ENCODE results near the gene RAF1.

DNA sequence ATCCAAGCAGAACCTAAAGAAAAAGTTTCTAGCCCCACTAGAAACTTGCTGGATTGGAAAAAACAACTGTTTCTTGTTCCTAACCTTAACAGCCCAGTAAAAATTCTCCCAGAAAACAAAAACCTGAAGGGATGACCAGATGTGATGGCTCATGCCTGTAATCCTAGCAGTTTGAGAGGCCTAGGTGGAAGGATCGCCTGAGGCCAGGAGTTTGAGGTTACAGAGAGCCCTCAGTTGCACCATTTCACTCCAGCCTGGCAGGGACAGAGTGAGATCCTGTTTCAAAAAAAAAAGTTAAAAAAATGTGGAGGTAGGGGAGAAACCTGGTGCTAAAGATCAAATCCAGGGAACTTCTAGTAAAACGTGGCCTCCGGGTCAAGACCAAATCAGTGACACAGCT lies 38.6 kb upstream of the RAF1 start:
- TF ChIP-seq, protein P1, sequence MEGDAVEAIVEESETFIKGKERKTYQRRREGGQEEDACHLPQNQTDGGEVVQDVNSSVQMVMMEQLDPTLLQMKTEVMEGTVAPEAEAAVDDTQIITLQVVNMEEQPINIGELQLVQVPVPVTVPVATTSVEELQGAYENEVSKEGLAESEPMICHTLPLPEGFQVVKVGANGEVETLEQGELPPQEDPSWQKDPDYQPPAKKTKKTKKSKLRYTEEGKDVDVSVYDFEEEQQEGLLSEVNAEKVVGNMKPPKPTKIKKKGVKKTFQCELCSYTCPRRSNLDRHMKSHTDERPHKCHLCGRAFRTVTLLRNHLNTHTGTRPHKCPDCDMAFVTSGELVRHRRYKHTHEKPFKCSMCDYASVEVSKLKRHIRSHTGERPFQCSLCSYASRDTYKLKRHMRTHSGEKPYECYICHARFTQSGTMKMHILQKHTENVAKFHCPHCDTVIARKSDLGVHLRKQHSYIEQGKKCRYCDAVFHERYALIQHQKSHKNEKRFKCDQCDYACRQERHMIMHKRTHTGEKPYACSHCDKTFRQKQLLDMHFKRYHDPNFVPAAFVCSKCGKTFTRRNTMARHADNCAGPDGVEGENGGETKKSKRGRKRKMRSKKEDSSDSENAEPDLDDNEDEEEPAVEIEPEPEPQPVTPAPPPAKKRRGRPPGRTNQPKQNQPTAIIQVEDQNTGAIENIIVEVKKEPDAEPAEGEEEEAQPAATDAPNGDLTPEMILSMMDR (IDR thresholded peaks at IDR 0.05), result no peak
- TF ChIP-seq POLR2A (IDR thresholded peaks at IDR 0.05), result no peak
